Stimulated activated CD4-positive, alpha-beta T cell treated with anti-CD3 and anti-CD28 coated beads, Interleukin-2, amount 100 ng/mL, for 48 hours (primary cell): Measurements from ENCODE around the gene PUS1.

Experiments used
- DNase-seq, 2 donors: peaks; one replicate each; pipeline ENCODE4 v3.0.0-alpha.2; 2020

PUS1 gene

DNA sequence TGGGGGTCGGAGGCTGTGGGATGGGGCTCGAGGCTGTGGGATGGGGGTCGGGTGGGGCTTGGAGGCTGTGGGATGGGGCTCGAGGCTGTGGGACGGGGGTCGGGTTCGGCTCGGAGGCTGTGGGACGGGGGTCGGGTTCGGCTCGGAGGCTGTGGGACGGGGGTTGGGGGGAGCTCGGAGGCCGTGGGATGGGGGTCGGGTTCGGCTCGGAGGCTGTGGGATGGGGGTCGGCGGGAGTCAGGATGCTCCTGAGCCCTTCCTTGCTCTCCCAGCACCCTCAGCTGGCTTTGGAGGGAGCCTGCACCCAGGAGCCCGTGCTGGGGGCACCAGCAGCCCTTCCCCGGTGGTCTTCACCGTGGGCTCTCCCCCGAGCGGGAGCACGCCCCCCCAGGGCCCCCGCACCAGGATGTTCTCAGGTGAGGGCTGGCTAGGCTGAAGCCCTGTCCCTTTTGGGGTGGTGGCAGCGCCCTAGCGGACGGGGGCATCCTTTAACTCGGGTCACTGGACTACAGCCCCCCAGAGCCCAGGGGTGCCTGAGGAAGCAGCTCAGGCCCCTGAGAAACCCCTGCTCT lies 11.9 kb upstream of the PUS1 start:
- DNase-seq, result no peak

- no peak for DNase-seq
Observed at GRCh38 chr12:131917711-131918306, 11.3 kb upstream of the PUS1 start.

DNA sequence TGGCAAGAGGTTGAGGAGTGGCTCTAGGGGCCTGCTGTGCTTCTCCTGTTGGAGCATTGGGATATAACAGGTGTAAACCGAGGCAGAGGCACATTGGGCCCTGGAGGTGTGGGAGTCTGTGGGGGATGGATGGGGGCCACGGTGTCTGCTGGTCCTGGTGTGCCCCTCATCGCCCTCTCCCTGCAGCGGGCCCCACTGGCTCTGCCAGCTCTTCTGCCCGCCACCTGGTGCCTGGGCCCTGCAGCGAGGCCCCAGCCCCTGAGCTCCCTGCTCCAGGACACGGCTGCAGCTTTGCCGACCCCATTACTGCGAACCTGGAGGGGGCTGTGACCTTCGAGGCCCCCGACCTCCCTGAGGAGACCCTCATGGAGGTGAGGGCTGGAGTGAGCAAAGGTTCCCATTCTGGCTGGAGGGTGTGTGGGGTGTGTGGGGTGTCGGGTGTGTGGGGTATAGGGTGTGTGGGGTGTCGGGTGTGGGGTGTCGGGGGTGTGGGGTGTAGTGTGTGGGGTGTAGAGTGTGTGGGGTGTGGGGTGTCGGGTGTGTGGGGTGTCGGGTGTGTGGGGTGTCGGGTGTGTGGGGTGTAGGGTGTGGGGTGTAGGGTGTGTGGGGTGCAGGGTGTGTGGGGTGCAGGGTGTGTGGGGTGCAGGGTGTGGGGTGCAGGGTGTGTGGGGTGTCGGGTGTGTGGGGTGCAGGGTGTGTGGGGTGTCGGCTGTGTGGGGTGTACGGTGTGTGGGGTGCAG lies 10.6 kb upstream of the PUS1 start:
- DNase-seq, result no peak

DNA sequence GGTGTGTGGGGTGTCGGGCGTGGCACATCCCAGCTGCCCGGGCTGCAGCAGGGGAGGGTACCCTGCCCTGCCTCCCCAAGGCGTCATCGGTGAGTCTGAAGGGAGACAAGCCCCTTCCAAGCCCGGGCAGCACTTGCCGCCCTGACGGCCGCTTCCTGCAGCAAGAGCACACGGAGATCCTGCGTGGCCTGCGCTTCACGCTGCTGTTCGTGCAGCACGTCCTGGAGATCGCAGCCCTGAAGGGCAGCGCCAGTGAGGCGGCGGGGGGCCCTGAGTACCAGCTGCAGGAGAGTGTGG lies 10.1 kb upstream of the PUS1 start:
- DNase-seq, result no peak

DNA sequence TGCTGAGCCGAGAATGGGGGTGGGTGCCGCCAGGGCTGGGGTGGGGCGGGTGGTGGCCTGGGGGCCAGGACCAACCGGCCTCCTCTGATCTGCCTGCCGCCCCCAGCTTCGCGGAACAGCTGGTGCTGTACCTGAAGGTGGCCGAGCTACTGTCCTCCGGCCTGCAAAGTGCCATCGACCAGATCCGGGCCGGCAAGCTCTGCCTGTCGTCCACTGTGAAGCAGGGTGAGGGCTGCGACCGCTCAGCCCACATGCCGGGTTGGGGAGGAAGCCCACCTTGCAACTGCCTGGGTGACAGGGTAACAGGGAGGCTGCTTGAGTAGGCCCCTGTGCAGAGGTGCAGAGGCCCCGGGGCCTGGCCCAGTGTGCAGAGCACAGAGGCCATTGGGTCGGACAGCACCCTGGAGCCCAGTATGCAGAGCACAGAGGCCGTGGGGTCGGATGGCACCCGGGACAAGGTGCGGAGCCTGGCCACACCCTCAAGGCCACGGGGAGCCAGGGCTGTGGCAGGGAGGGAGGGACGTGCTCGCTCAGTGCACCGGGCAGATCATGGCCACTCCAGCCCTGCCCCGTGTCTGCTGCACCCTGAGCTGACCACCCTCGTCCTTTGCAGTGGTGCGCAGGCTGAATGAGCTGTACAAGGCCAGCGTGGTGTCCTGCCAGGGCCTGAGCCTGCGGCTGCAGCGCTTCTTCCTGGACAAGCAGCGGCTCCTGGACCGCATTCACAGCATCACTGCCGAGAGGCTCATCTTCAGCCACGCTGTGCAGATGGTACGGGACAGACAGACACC lies 9.5 kb upstream of the PUS1 start:
- DNase-seq, result no peak

DNA sequence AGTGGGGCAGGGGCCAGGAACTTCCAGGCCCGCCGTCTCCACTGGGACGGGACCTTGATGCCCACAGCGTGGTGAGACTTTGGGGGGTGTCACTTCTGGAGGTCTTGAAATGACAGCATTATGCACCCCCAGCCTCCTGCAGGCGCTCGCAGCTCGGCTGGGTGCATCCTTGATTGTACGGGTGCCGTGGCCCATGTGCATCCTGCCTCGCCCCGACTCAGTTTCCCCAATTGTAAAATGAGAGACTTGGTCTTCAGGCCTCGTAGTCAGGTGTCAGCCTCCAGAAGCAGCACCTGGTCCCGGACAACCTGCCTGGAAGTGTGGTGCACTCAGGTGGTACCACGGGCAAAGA lies 8.9 kb upstream of the PUS1 start:
- no peak for DNase-seq

- DNase-seq, result no peak
Observed at GRCh38 chr12:131920902-131921840, 7.9 kb upstream of the PUS1 start.

- DNase-seq, result no peak
Observed at GRCh38 chr12:131921866-131922769, 7.0 kb upstream of the PUS1 start.

GRCh38 chr12:131922772-131923171 lies 6.3 kb upstream of the PUS1 start:
- DNase-seq, result no peak

- no peak for DNase-seq
Observed at GRCh38 chr12:131923260-131923659, 5.8 kb upstream of the PUS1 start.

DNA sequence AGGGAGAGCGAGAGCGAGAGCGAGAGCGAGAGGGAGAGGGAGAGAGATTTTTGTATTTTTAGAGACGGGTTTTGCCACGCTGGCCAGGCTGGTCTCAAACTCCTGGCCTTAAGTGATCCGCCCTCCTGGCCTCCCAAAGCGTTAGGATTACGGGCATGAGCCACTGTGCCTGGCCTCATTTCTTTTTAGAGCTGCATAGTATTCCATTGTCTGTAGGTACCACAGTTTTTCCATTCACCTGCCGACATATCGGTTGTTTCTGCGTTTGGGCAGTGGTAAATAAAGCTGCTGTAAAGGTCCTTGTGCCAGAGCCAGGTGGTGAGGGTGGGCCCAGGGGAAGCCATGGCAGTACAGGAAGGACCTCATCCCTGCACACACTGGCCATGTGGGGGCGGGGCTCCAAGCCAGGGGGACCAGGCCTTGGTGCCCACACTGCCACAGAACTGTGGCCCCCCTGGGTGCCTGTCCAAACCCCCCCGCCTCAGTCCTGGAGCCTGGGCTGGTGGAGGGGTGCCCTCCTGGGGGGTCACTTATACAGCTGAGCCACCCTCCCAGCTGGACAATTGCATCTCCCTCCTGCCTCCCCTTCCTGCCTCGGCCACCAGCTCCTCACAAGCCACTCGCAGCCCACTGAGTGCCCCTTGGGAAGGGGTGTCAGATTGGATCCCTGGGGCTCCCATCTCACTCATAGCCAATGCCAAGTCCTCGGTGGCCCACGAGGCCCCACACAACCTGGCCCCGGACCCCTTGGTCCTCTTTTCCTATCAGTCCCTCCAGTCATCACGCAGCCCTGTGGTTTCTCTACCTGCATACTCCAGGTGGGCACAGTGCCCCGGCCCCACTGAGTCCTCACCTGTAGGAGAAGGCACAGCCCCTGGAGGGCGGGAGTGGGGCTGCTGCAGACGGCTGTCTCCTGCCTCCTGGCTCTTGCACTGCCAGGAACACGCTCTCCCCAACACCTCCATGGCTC lies 1.7 kb upstream of the PUS1 start:
- DNase-seq, result no peak

GRCh38 chr12:131928080-131928710 lies 881 bp upstream of the PUS1 start:
- DNase-seq, result no peak

DNA sequence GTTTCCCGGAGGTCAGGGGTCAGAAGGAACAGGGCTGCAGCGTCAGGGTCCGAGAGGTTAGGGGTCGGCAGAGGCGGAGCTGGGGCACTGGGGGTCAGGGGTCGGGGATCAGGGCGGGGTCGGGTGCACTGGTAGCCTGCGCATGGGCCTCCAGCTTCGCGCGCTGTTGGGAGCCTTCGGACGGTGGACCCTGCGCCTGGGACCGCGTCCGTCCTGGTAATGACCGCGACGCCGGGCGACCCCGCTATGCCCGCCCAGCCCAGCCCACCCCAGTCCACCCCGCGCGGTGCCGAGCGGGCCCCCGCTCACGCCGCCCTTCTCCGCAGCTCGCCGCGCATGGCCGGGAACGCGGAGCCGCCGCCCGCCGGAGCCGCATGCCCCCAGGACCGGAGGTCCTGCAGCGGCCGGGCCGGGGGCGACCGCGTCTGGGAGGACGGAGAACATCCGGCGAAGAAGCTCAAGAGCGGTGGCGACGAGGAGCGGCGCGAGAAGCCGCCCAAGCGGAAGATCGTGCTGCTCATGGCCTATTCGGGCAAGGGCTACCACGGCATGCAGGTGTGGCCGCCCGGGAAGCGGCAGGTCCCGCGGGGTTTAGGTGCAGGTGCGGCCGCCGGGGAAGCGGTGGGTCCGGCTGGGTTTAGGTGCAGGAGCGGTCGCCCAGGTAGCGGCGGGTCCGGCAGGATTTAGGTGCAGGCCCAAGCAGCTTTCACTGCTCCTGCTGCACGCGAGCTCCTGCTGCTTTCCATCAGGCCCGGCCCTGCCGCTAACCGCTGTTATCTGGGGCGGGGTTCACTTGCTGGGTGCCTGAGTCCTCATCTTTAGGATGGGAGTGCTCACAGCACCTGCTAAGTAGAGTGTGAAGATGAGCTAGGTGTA lies 743 bp downstream of the PUS1 start:
- no peak for DNase-seq

DNA sequence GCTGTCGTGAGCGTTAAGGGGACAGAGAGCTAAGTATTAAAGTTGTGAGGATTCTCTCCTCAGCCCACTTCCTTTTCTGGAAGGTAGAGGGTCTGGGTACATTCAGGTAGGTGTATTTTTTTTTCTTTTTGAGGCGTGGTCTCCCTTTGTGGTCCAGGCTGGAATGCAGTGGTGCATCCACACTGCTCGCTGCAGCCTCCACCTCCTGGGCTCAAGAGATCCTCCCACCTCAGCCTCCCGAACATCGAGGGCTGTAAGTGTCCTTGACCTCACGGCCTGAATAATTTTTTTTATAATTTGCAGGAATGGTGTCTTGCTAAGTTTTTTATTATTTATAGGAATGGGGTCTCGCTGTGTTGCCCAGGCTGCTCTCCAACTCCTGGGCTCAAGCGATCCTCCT lies 1.4 kb downstream of the PUS1 start:
- no peak for DNase-seq

DNA sequence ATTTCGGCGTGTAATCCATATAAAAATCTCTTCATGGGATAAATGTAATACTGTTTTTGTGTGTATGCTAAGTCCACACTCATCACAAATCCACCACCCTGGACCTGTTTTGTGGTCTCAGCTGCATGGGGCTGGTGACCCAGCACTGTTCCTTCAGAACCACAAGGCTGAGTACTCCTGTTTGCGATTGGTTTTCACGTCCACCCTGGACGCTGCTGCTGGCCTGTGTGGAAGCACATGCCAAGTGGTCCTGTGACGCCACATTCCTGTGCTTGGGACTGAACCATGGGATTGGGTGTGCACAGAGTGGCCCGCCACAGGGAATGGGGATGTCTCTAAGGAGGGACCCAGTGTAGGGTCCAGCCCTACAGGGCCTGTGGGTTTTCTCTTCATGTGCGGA lies 4.3 kb downstream of the PUS1 start:
- no peak for DNase-seq

DNA sequence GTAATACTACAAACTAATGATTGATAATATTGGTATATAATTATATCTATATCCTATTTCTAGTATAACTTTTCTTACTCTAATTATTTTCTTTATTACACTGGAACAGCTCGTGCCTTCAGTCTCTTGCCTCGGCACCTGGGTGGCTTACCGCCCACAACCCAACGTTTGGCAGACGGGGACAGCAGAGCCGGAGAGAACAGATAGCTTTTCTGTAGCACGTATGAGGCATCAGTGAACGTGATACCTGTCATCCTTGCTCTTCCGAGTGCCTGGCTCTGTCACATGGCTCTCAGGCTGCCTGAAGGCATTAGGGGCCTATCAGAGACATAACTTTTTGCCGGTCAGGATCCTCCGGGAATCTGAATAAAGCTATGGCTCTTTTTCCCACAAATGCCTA lies 5.5 kb downstream of the PUS1 start:
- no peak for DNase-seq

DNA sequence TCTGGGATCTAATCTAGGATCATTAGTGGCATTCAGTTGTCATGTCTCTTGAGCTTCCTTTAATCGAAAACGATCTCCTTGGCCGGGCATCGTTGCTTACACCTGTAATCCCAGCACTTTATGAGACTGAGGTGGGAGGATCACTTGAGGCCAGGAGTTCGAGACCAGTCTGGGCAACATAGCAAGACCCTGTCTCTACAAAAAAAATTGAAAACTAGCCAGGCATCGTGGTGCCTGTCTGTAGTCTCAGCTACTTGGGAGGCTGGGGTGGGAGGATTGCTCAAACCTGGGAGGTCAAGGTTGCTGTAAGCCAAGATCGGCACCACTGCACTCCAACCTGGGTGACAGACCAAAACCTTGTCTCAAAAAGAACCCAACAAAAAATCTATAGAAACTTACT lies 9.0 kb downstream of the PUS1 start:
- DNase-seq, result no peak

DNA sequence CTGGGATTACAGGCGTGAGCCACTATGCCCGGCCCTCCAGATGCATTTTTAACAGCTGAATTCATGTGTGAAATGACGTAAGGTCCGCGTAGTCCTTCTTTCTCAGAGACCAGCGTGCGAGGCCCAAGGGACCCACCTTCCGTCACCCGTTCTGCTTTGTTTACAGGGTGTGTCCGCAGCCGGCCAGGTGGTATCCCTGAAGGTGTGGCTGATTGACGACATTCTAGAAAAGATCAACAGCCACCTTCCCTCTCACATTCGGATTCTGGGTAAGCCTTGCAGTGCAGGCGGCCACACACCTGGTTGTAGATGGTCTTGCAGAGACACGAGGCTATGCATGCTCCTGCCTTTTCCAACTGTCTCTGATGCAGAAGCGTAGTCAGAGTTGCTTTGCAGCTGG lies 9.9 kb downstream of the PUS1 start:
- no peak for DNase-seq

DNA sequence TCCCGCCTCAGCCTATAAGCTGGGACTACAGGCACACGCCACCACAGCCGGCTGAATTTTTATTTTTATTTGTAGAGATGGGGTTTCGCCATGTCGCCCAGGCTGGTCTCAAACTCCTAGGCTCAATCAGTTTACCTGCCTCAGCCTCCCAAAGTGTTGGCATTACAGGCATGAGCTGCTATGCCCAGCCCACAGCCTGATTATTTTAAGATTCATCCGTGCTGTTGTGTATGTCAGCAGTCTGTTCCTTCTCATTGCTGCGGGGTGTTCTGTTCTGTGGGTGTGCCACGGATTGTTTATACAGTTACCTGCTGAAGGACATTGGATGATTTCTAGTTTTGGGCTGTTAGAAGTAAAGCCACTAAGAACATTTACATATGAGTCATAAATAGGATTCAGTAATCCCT lies 11.1 kb downstream of the PUS1 start:
- no peak for DNase-seq
